Prostate gland (tissue), 2 donors: Measurements from ENCODE around the gene LSS.

ENCODE experiments used
- CTCF ChIP-seq, 4 experiments: fragments of 200-600 bp in 2 of 4; fragments of 450-650 bp in 2 of 4; sonication (generic) in 2 of 4; IDR thresholded peaks; 1 replicate in 3 of 4; 2 replicates in 1 of 4; pipeline ENCODE4 v1.5.1; 2016 to 2019; ENCODE audit warnings: antibody characterized with exemption in 4 of 4, mild to moderate bottlenecking in 2 of 4, moderate library complexity in 2 of 4
- POLR2A ChIP-seq: fragments of 450-650 bp; IDR thresholded peaks from one replicate; pipeline ENCODE4 v1.6.1; 2016; ENCODE audit warnings: antibody characterized with exemption, mild to moderate bottlenecking
- POLR2AphosphoS5 ChIP-seq: sonication (generic); formaldehyde crosslinking; IDR thresholded peaks from one replicate; pipeline ENCODE4 v1.6.1; 2017; ENCODE audit warnings: antibody characterized with exemption

DNA sequence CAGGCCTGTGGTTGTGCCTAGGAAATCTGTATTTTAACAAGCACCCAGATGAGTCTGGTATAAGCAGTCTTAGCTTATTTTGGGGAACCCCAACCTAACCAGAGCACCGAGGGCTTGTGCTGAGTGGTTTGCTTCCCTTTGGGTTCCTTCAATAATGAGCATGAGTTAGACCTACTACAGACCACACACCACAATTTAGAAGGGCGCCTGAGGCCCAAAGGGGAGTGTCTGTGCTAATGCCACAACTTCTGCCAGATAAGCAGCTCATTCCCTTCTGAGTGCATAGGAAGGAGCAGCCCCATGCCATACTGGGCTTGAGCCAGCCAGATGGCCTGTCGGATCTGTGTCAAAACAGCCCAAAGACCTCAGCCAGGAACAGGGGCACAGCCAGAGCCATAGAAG is 15.4 kb upstream of the LSS start:
- TF ChIP-seq POLR2AphosphoS5 (no peak), CTCF (IDR thresholded peaks at IDR 0.05) (no peak), POLR2A (no peak)
